Measurements from ENCODE around the gene ENOX1.
A peak's percentile ranks its signal among the peaks of the same experiment; 100 is the strongest.
"Not testable (repeated sequence)": the region's sequence is repeated elsewhere in the genome, so short reads cannot be mapped to it uniquely, and the experiment has no call there.

The ENOX1 gene

GRCh38 chr13:43355774-43356173 is 431.0 kb downstream of the ENOX1 start:
- in situ Hi-C loops (cut with HindIII; ENCODE audit: low sequenced_read_pairs), result no loop called here
- TF ChIP-seq CTCF (IDR thresholded peaks at IDR 0.05; ENCODE audit: low read depth, low read length), result no peak
- no peak overlapping the region for H3K4me3 ChIP-seq (ENCODE audit: low read depth, low read length)
- no peak for DNase-seq (ENCODE audit: low read depth, low spot score)

GRCh38 chr13:43354153-43354945 is 432.4 kb downstream of the ENOX1 start:
- no peak overlapping the region for H3K4me3 ChIP-seq (ENCODE audit: low read depth, low read length)
- no peak for TF ChIP-seq CTCF (IDR thresholded peaks at IDR 0.05; ENCODE audit: low read depth, low read length)
- in situ Hi-C loops (cut with HindIII; ENCODE audit: low sequenced_read_pairs), result no loop called here
- no peak for DNase-seq (ENCODE audit: low read depth, low spot score)

GRCh38 chr13:43353631-43354030 is 433.1 kb downstream of the ENOX1 start:
- DNase-seq (ENCODE audit: low read depth, low spot score), result no peak
- H3K4me3 ChIP-seq (ENCODE audit: low read depth, low read length), result no peak overlapping the region
- TF ChIP-seq CTCF (IDR thresholded peaks at IDR 0.05; ENCODE audit: low read depth, low read length), result no peak
- in situ Hi-C loops (cut with HindIII; ENCODE audit: low sequenced_read_pairs), result no loop called here

GRCh38 chr13:43351612-43352011 is 435.2 kb downstream of the ENOX1 start:
- H3K4me3 ChIP-seq (ENCODE audit: low read depth, low read length); in situ Hi-C loops (cut with HindIII; ENCODE audit: low sequenced_read_pairs); DNase-seq (ENCODE audit: low read depth, low spot score): not testable (repeated sequence)

GRCh38 chr13:43348397-43348796 is 438.4 kb downstream of the ENOX1 start:
- H3K4me3 ChIP-seq (ENCODE audit: low read depth, low read length), result no peak overlapping the region
- peak; percentile 51 for DNase-seq (ENCODE audit: low read depth, low spot score)
- in situ Hi-C loops (cut with HindIII; ENCODE audit: low sequenced_read_pairs), result no loop called here
- no peak for TF ChIP-seq CTCF (IDR thresholded peaks at IDR 0.05; ENCODE audit: low read depth, low read length)

- no peak for TF ChIP-seq CTCF (IDR thresholded peaks at IDR 0.05; ENCODE audit: low read depth, low read length)
- no peak overlapping the region for H3K4me3 ChIP-seq (ENCODE audit: low read depth, low read length)
- DNase-seq (ENCODE audit: low read depth, low spot score), result no peak
- in situ Hi-C loops (cut with HindIII; ENCODE audit: low sequenced_read_pairs), result no loop called here
These were observed 438.9 kb downstream of the ENOX1 start for GRCh38 chr13:43347877-43348276.

- DNase-seq (ENCODE audit: low read depth, low spot score), result no peak
- TF ChIP-seq CTCF (IDR thresholded peaks at IDR 0.05; ENCODE audit: low read depth, low read length), result no peak
- H3K4me3 ChIP-seq (ENCODE audit: low read depth, low read length), result no peak overlapping the region
- in situ Hi-C loops (cut with HindIII; ENCODE audit: low sequenced_read_pairs), result no loop called here
These were observed 440.3 kb downstream of the ENOX1 start for GRCh38 chr13:43346427-43346826.
